Right cardiac atrium (tissue), 5 donors: ENCODE measurements around the gene GC. TPM values are rescaled to one million over a fixed set of nuclear protein-coding genes. Genes with fewer than 3 reads are reported as not detected.
"Not testable (repeated sequence)": the region's sequence is repeated elsewhere in the genome, so short reads cannot be mapped to it uniquely, and the experiment has no call there.

Source experiments
- ATAC-seq, 2 donors: fragments of 200-7000 bp; cut with Tn5 transposase; one replicate each; pipeline versions ENCODE4 v1.8.0 to v1.9.1; 2020; ENCODE audit warnings: moderate library complexity in 2 of 2, mild to moderate bottlenecking in 1 of 2
- DNase-seq, 3 donors: peaks; one replicate each; pipeline ENCODE4 v3.0.0-alpha.2; 2020
- H3K27ac ChIP-seq: one replicate; pipeline ENCODE4 v1.5.1; 2013; ENCODE audit warnings: mild to moderate bottlenecking, low read length, control low read depth, moderate library complexity
- H3K27me3 ChIP-seq: one replicate; pipeline ENCODE4 v1.6.1; 2013; ENCODE audit not compliant: control insufficient read depth, insufficient read depth
- H3K4me1 ChIP-seq: one replicate; pipeline ENCODE4 v1.6.1; 2013; ENCODE audit warnings: low read length; ENCODE audit not compliant: control insufficient read depth, insufficient read depth
- H3K4me3 ChIP-seq: one replicate; pipeline ENCODE4 v1.5.1; 2013; ENCODE audit warnings: low read length, control low read depth
- H3K9me3 ChIP-seq: one replicate; pipeline ENCODE4 v1.6.1; 2013; ENCODE audit warnings: low read length; ENCODE audit not compliant: control insufficient read depth
- WGBS: extraction: QIAGEN DNeasy Blood & Tissue Kit; methylation state at CpG from one replicate; pipeline ENCODE4 v1.1.7; 2013; 5-methylcytosine and 5-hydroxymethylcytosine counted together
- intact Hi-C, 4 donors: fragments of 100-400 bp; cut with DNase I; formaldehyde crosslinking; loops; one replicate each; pipeline versions ENCODE4 v1.11.0 to v1.14.0; 2022 to 2023
- polyA plus RNA-seq: library from polyadenylated mRNA; stranded (reverse); fragments of 200-250 nt; gene quantifications from one replicate; pipeline ENCODE4 v1.2.3, GENCODE V29; 2013
- total RNA-seq, 4 donors: library from RNA; stranded (reverse); fragmentation: NEBNext Ultra II Directional; extraction: Animal tissue kit (Norgen Biotek cat#: 25700); gene quantifications; one replicate each; pipeline ENCODE4 v1.2.1, GENCODE V29; 2021
- donor health status: healthy with polysubstance abuse.
- donor health status: DM: no; HTN: yes; CAD: no.
- donor health status: DM: no; HTN: no; CAD: no.
- donor health status: DM: no; HTN: yes; CAD: no; lungs with severe emphysema.
- donor health status: DM: yes; HTN: yes; CAD: no.

The GC gene
- total and polyA plus RNA-seq, 5 donors, result 0.07 to 0.61 TPM; not detected in 3

- WGBS, result 26% methylated on average over 2 of the region's 2 CpGs
- ATAC-seq, result no peak
- H3K4me1 ChIP-seq, result no peaks in the 10 kb centered on the region
Observed at GRCh38 chr4:71765821-71766383, 18.0 kb downstream of the GC start.

GRCh38 chr4:71765350-71765749 lies 18.5 kb downstream of the GC start:
- intact Hi-C loops, result no loop called here
- no peaks in the 10 kb centered on the region for H3K27me3 ChIP-seq
- WGBS, result 66% methylated on average over 4 of the region's 4 CpGs
- ATAC-seq (no peak), DNase-seq (no peak)
- H3K4me3 ChIP-seq, result no peak overlapping the region
- H3K4me1 ChIP-seq, result no peaks in the 10 kb centered on the region
- no peaks in the 10 kb centered on the region for H3K9me3 ChIP-seq
- no peak overlapping the region for H3K27ac ChIP-seq

More at GRCh38 chr4:71765821-71766383, 18.0 kb downstream of the GC start:
- Histone ChIP-seq H3K9me3 (no peaks in the 10 kb centered on the region), H3K27me3 (no peaks in the 10 kb centered on the region), H3K4me3 (no peak overlapping the region), H3K27ac (no peak overlapping the region)
- no peak for DNase-seq
- intact Hi-C loops, result no loop called here

GRCh38 chr4:71752383-71753042 lies 31.4 kb downstream of the GC start:
- 79% methylated on average over 5 of the region's 5 CpGs for WGBS
- intact Hi-C loops, result no loop called here

GRCh38 chr4:71749008-71749594 lies 34.8 kb downstream of the GC start:
- DNase-seq (no peak), ATAC-seq (no peak)
- intact Hi-C loops, result no loop called here
- Histone ChIP-seq H3K27me3 (no peaks in the 10 kb centered on the region), H3K27ac (no peak overlapping the region), H3K4me1 (no peaks in the 10 kb centered on the region), H3K4me3 (no peak overlapping the region), H3K9me3 (no peaks in the 10 kb centered on the region)
- 75% methylated on average over 4 of the region's 4 CpGs for WGBS

More at GRCh38 chr4:71752383-71753042, 31.4 kb downstream of the GC start:
- Histone ChIP-seq H3K9me3 (no peaks in the 10 kb centered on the region), H3K4me1 (no peaks in the 10 kb centered on the region), H3K4me3 (no peak overlapping the region), H3K27me3 (no peaks in the 10 kb centered on the region), H3K27ac (no peak overlapping the region)
- DNase-seq (no peak), ATAC-seq (no peak)

- 79% methylated on average over 3 of the region's 3 CpGs for WGBS
- no peaks in the 10 kb centered on the region for H3K27me3 ChIP-seq
- DNase-seq (no peak), ATAC-seq (no peak)
- no peaks in the 10 kb centered on the region for H3K9me3 ChIP-seq
- H3K4me1 ChIP-seq, result no peaks in the 10 kb centered on the region
- H3K27ac ChIP-seq, result no peak overlapping the region
- intact Hi-C loops, result no loop called here
- H3K4me3 ChIP-seq, result no peak overlapping the region
Observed at GRCh38 chr4:71746379-71746778, 37.5 kb downstream of the GC start.

GRCh38 chr4:71738782-71739181 lies 45.1 kb downstream of the GC start:
- ATAC-seq, intact Hi-C loops: not testable (repeated sequence)
- WGBS, result 81% methylated on average over 2 of the region's 2 CpGs

GRCh38 chr4:71732706-71733105 lies 51.2 kb downstream of the GC start:
- Histone ChIP-seq H3K27ac (no peak overlapping the region), H3K9me3 (no peaks in the 10 kb centered on the region), H3K4me3 (no peak overlapping the region), H3K27me3 (no peaks in the 10 kb centered on the region), H3K4me1 (no peaks in the 10 kb centered on the region)
- 88% methylated on average over 2 of the region's 2 CpGs for WGBS
- no peak for ATAC-seq
- intact Hi-C loops, result no loop called here
- no peak for DNase-seq

More at GRCh38 chr4:71738782-71739181, 45.1 kb downstream of the GC start:
- not testable (repeated sequence) for H3K9me3 ChIP-seq, H3K4me1 ChIP-seq, DNase-seq, H3K27me3 ChIP-seq, H3K27ac ChIP-seq, H3K4me3 ChIP-seq

- WGBS, result 83% methylated on average over 1 of the region's 1 CpG
- Histone ChIP-seq H3K9me3 (no peaks in the 10 kb centered on the region), H3K4me1 (no peaks in the 10 kb centered on the region), H3K27ac (no peak overlapping the region), H3K27me3 (no peaks in the 10 kb centered on the region), H3K4me3 (no peak overlapping the region)
- DNase-seq (no peak), ATAC-seq (no peak)
- intact Hi-C loops, result no loop called here
Observed at GRCh38 chr4:71732066-71732465, 51.8 kb downstream of the GC start.

- intact Hi-C loops, result no loop called here
- Histone ChIP-seq H3K9me3 (no peaks in the 10 kb centered on the region), H3K27ac (no peak overlapping the region), H3K4me1 (no peaks in the 10 kb centered on the region), H3K27me3 (no peaks in the 10 kb centered on the region), H3K4me3 (no peak overlapping the region)
- DNase-seq, result no peak
- WGBS, result 87% methylated on average over 2 of the region's 2 CpGs
- no peak for ATAC-seq
Observed at GRCh38 chr4:71729856-71730255, 54.0 kb downstream of the GC start.

- WGBS, result 13% methylated on average over 1 of the region's 1 CpG
- ATAC-seq (no peak), DNase-seq (no peak)
Observed at GRCh38 chr4:71713611-71714203, 70.2 kb downstream of the GC start.

GRCh38 chr4:71711985-71712348 lies 71.9 kb downstream of the GC start:
- Histone ChIP-seq H3K4me3 (no peak overlapping the region), H3K9me3 (no peaks in the 10 kb centered on the region), H3K4me1 (no peaks in the 10 kb centered on the region), H3K27me3 (no peaks in the 10 kb centered on the region), H3K27ac (no peak overlapping the region)
- ATAC-seq (no peak), DNase-seq (no peak)
- intact Hi-C loops, result loop anchor here in 1 of 4 donors (10.0 kb wide), 1 partner anchor 527 kb away; no protein-coding TSS in a partner anchor
- 80% methylated on average over 3 of the region's 3 CpGs for WGBS

More at GRCh38 chr4:71713611-71714203, 70.2 kb downstream of the GC start:
- H3K27ac ChIP-seq, result no peak overlapping the region
- intact Hi-C loops, result loop anchor here in 1 of 4 donors (10.0 kb wide), 1 partner anchor 529 kb away; no protein-coding TSS in a partner anchor
- H3K27me3 ChIP-seq, result no peaks in the 10 kb centered on the region
- H3K4me3 ChIP-seq, result no peak overlapping the region
- H3K4me1 ChIP-seq, result no peaks in the 10 kb centered on the region
- H3K9me3 ChIP-seq, result no peaks in the 10 kb centered on the region
